Lower leg skin (tissue), 4 donors: ENCODE results near the gene CYTH1. TPM values are rescaled to one million over a fixed set of nuclear protein-coding genes. Genes with fewer than 3 reads are reported as not detected.

Experiments used
- DNase-seq, 2 donors: peaks; one replicate each; pipeline ENCODE4 v3.0.0-alpha.2; 2019; ENCODE audit warnings: low spot score in 2 of 2
- H3K4me3 ChIP-seq: fragments of 200-600 bp; sonication (generic); 2 replicates; pipeline ENCODE4 v1.5.1; 2017; ENCODE audit warnings: mild to moderate bottlenecking, low read depth; ENCODE audit not compliant: poor library complexity, severe bottlenecking
- CTCF ChIP-seq, 3 donors: fragments of 450-650 bp; IDR thresholded peaks; one replicate each; pipeline ENCODE4 v1.5.1; 2016; ENCODE audit warnings: antibody characterized with exemption in 3 of 3, mild to moderate bottlenecking in 3 of 3, moderate library complexity in 2 of 3
- POLR2A ChIP-seq, 2 donors: fragments of 450-650 bp; IDR thresholded peaks; one replicate each; pipeline ENCODE4 v1.6.1; 2016 to 2017; ENCODE audit warnings: antibody characterized with exemption in 2 of 2, mild to moderate bottlenecking in 1 of 2, moderate library complexity in 1 of 2
- WGBS, 2 donors: methylation state at CpG; one replicate each; pipeline ENCODE4 v1.1.5; 2018; 5-methylcytosine and 5-hydroxymethylcytosine counted together
- intact Hi-C: fragments of 100-400 bp; cut with DNase I; formaldehyde crosslinking; loops from one replicate; pipeline ENCODE4 v1.15.0; 2023; ENCODE audit warnings: low total_unique reads
- total RNA-seq, 4 donors: library from RNA; depleted of rRNA; stranded (reverse); fragments of >200 nt; gene quantifications; one replicate each; pipeline ENCODE4 v1.1.0, GENCODE V29; 2016

The CYTH1 gene
- total RNA-seq, 4 donors from 2014 or later = 53.7 to 79.4 (median 63.9) TPM

- no peak overlapping the region for H3K4me3 ChIP-seq
- DNase-seq = no peak
- TF ChIP-seq POLR2A (IDR thresholded peaks at IDR 0.05) = no peak
- no peak for TF ChIP-seq CTCF (IDR thresholded peaks at IDR 0.05)
- 52 to 56% methylated on average over 17 of the region's 17 CpGs for WGBS, 2 donors
- intact Hi-C loops = loop anchor here (10.0 kb wide), 1 partner anchor 1944 kb away; no protein-coding TSS in a partner anchor
Observed at GRCh38 chr17:78661093-78661770, 120.8 kb downstream of the CYTH1 start.

GRCh38 chr17:78659546-78659945 is 122.5 kb downstream of the CYTH1 start:
- WGBS, 2 donors = 96% methylated on average over 12 of the region's 12 CpGs
- TF ChIP-seq POLR2A (IDR thresholded peaks at IDR 0.05) (no peak), CTCF (IDR thresholded peaks at IDR 0.05) (no peak)
- no peak for DNase-seq
- intact Hi-C loops = no loop called here
- H3K4me3 ChIP-seq = no peak overlapping the region

- 54 to 73% methylated on average over 18 of the region's 18 CpGs for WGBS, 2 donors
- H3K4me3 ChIP-seq = no peak overlapping the region
- no peak for DNase-seq
- no peak for TF ChIP-seq CTCF (IDR thresholded peaks at IDR 0.05)
- no peak for TF ChIP-seq POLR2A (IDR thresholded peaks at IDR 0.05)
- intact Hi-C loops = no loop called here
Observed at GRCh38 chr17:78658281-78658785, 123.7 kb downstream of the CYTH1 start.

- intact Hi-C loops = no loop called here
- H3K4me3 ChIP-seq = no peak overlapping the region
- no peak for DNase-seq
- TF ChIP-seq CTCF (IDR thresholded peaks at IDR 0.05) (no peak), POLR2A (IDR thresholded peaks at IDR 0.05) (no peak)
- 88 to 95% methylated on average over 9 of the region's 9 CpGs for WGBS, 2 donors
Observed at GRCh38 chr17:78655251-78655940, 126.7 kb downstream of the CYTH1 start.

GRCh38 chr17:78654325-78654724 is 127.7 kb downstream of the CYTH1 start:
- 81 to 90% methylated on average over 2 of the region's 2 CpGs for whole genome bisulfite sequencing, 2 donors
- intact Hi-C loops = no loop called here
- no peak for DNase-seq
- TF ChIP-seq CTCF (IDR thresholded peaks at IDR 0.05) (no peak), POLR2A (IDR thresholded peaks at IDR 0.05) (no peak)
- H3K4me3 ChIP-seq = no peak overlapping the region
